PC-3 (cell line): Measurements from ENCODE around the gene MOV10. TPM values are rescaled to one million over a fixed set of nuclear protein-coding genes. Genes with fewer than 3 reads are reported as not detected.
A peak's percentile ranks its signal among the peaks of the same experiment; 100 is the strongest.

ENCODE experiments used
- ATAC-seq: fragments of 200-7000 bp; cut with Tn5 transposase; 2 replicates; pipeline ENCODE4 v1.9.1; 2020; ENCODE audit warnings: mild to moderate bottlenecking, moderate library complexity
- BruUV-seq: library from RNA; stranded (reverse); fragments of 400-500 nt; replicated peaks from 2 replicates; lab custom pipeline; 2021; lab: Mats Ljungman, UMichigan
- CTCF ChIA-PET: fragments of 300-600 bp; sonication (Branson Sonifier 250); formaldehyde crosslinking; loops from one replicate; lab custom pipeline; 2022; ENCODE audit warnings: antibody characterized with exemption; lab: Charles Lee
- POLR2A ChIA-PET: fragments of 300-600 bp; sonication (Branson Sonifier 250); formaldehyde crosslinking; loops from one replicate; lab custom pipeline; 2022; ENCODE audit warnings: antibody characterized with exemption; ENCODE audit not compliant: unreplicated experiment; lab: Charles Lee
- DNase-seq: peaks from one replicate; pipeline ENCODE4 v3.0.0-alpha.2; 2015
- H2AFZ ChIP-seq: fragments of 300-600 bp; sonication (generic); 2 replicates; pipeline ENCODE4 v1.6.0; 2016; ENCODE audit warnings: antibody characterized with exemption, low read length
- H3F3A ChIP-seq: fragments of 300-600 bp; sonication (generic); one replicate; pipeline ENCODE4 v1.6.0; 2017; ENCODE audit warnings: antibody characterized with exemption, low read length, control low read depth, mild to moderate bottlenecking; ENCODE audit not compliant: unreplicated experiment
- H3K27ac ChIP-seq: fragments of 300-600 bp; sonication (generic); 2 replicates; pipeline ENCODE4 v1.5.1; 2016; ENCODE audit warnings: mild to moderate bottlenecking, low read length
- H3K27me3 ChIP-seq: fragments of 300-600 bp; sonication (generic); 2 replicates; pipeline ENCODE4 v1.6.1; 2016; ENCODE audit warnings: low read length, mixed read lengths
- H3K36me3 ChIP-seq: fragments of 300-600 bp; sonication (generic); 2 replicates; pipeline ENCODE4 v1.6.1; 2016; ENCODE audit warnings: low read depth, mixed run types, low read length, mixed read lengths
- H3K4me1 ChIP-seq: fragments of 300-600 bp; sonication (generic); 2 replicates; pipeline ENCODE4 v1.5.1; 2016; ENCODE audit warnings: low read length; ENCODE audit not compliant: insufficient read depth
- H3K4me2 ChIP-seq: fragments of 300-600 bp; sonication (generic); 2 replicates; pipeline ENCODE4 v1.6.0; 2016; ENCODE audit warnings: low read length
- H3K4me3 ChIP-seq: fragments of 300-600 bp; sonication (generic); 2 replicates; pipeline ENCODE4 v1.5.1; 2016; ENCODE audit warnings: mild to moderate bottlenecking, low read length, mixed read lengths
- H3K79me2 ChIP-seq: fragments of 300-600 bp; sonication (generic); 2 replicates; pipeline ENCODE4 v1.6.1; 2017; ENCODE audit warnings: low read length, mixed read lengths
- H3K9ac ChIP-seq: fragments of 300-600 bp; sonication (generic); 2 replicates; pipeline ENCODE4 v1.6.0; 2016; ENCODE audit warnings: mild to moderate bottlenecking, low read length
- H3K9me2 ChIP-seq: fragments of 300-600 bp; sonication (generic); replicated peaks from 2 replicates; pipeline ENCODE4 v1.6.1; 2016; ENCODE audit warnings: mixed run types, low read length, mixed read lengths
- H3K9me3 ChIP-seq: fragments of 300-600 bp; sonication (generic); 2 replicates; pipeline ENCODE4 v1.6.1; 2016; ENCODE audit warnings: low read length, mixed read lengths
- H4K20me1 ChIP-seq: fragments of 300-600 bp; sonication (generic); 2 replicates; pipeline ENCODE4 v1.6.1; 2016; ENCODE audit warnings: low read length, mixed read lengths
- CTCF ChIP-seq: fragments of 300-600 bp; sonication (generic); conservative IDR thresholded peaks from 2 replicates; pipeline ENCODE4 v1.5.1; 2017; ENCODE audit warnings: antibody characterized with exemption, low read depth, mild to moderate bottlenecking, low read length
- EZH2 ChIP-seq: fragments of 300-600 bp; sonication (generic); IDR thresholded peaks from one replicate; pipeline ENCODE4 v1.6.1; 2017; ENCODE audit warnings: antibody characterized with exemption, mild to moderate bottlenecking, low read length; ENCODE audit not compliant: unreplicated experiment
- EZH2phosphoT487 ChIP-seq: fragments of 300-600 bp; sonication (generic); IDR thresholded peaks from 2 replicates; pipeline ENCODE4 v1.6.1; 2018; ENCODE audit warnings: mild to moderate bottlenecking, antibody characterized with exemption, low read length, borderline replicate concordance
- intact Hi-C: fragments of 100-400 bp; cut with micrococcal nuclease; formaldehyde crosslinking; loops from 2 replicates; pipeline ENCODE4 v1.9.0; 2023
- total RNA-seq: library from RNA; depleted of rRNA; stranded (reverse); fragments of >200 nt; gene quantifications from 2 replicates; pipeline ENCODE4 v1.2.3, GENCODE V29; 2014

Gene MOV10
- total RNA-seq, 1 experiment from 2014 or later = 68.5 TPM

DNA sequence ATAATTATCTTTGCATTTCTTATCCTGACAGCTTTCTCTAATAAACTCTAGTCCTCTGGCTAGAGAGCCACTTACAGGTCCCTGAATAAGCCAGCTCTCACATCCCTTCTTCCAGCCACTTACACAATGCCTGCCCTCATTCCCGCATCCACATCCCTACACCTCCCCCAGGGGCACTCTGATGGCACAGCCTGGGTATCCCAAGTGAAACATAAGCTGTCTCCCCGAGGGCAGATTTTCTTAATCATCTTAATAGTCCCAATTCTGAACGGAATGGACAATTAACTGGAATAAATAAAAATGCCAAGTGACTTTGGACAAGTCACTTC is 27.6 kb downstream of the MOV10 start:
- ChIA-PET CTCF (no interaction called here), POLR2A (no interaction called here)
- Histone ChIP-seq H3K4me2 (peak overlapping the region; percentile 75; the same call in 1 of the 2 replicates), H3K9me3 (no peaks in the 10 kb centered on the region), H3K4me3 (no peak overlapping the region), H3K9me2 (no peaks in the 10 kb centered on the region), H2AFZ (no peak overlapping the region), H3K79me2 (peaks cover 49% of the 10 kb centered on the region), H3K27me3 (no peaks in the 10 kb centered on the region), H3K9ac (no peak overlapping the region), H3K36me3 (peaks cover 16% of the 10 kb centered on the region; the same call in 1 of the 2 replicates), H3K27ac (no peak overlapping the region), H3K4me1 (peaks cover 63% of the 10 kb centered on the region), H4K20me1 (no peaks in the 10 kb centered on the region), H3F3A (peaks cover 3% of the 10 kb centered on the region)
- TF ChIP-seq EZH2phosphoT487 (no peak), CTCF (no peak), EZH2 (no peak)
- intact Hi-C loops = no loop called here
- no peak for DNase-seq
- ATAC-seq = no peak
- BruUV-seq = no TSS peak

DNA sequence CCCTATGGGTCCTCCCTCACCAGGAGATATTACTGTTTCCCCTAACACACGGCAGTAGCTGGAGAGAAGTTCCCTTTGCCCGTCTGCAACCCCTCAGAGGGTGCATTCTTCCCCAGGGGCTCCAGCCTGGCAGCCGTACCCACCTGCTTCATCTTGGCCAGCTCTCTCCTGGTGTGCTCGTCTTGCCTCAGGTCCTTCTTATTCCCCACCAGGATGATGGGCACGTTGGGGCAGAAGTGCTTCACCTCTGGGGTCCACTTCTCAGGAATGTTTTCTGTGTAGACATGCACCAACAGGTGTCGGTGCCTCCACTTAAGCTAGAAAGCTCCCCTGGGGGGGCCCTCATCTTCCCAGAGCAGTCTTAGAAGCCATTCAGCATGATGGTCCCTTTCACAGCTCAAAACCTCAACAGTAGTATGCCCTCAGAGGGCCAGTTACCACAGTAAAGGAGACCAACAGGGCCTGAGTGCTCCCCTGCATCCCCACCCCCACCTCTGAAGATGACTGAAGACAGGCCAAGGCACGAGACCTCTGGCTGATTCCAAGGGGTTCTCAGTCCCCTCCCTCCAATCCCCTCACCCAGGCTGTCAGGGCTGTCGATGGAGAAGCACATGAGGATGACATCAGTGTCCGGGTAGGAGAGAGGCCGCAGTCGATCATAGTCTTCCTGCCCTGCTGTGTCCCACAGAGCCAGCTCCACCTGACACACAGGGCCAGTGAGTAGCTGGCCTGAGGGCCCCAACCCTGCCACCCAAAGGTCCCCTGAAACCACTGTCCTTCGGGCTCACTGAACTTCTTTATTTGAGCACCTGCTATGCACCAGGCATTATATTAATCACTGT is 28.2 kb downstream of the MOV10 start:
- CTCF ChIA-PET = no interaction called here
- H3K4me1 ChIP-seq = peaks cover 66% of the 10 kb centered on the region
- H3K9me2 ChIP-seq = no peaks in the 10 kb centered on the region
- no peak overlapping the region; the same call in 1 of the 2 replicates for H3K4me2 ChIP-seq
- TF ChIP-seq EZH2phosphoT487 (no peak), CTCF (no peak), EZH2 (no peak)
- intact Hi-C loops = no loop called here
- H3K4me3 ChIP-seq = no peak overlapping the region
- no peak overlapping the region for H3K27ac ChIP-seq
- peaks cover 16% of the 10 kb centered on the region; the same call in 1 of the 2 replicates for H3K36me3 ChIP-seq
- BruUV-seq = no TSS peak
- DNase-seq (no peak), ATAC-seq (no peak)
- peaks cover 49% of the 10 kb centered on the region for H3K79me2 ChIP-seq
- no peaks in the 10 kb centered on the region for H3K9me3 ChIP-seq
- POLR2A ChIA-PET = no interaction called here
- no peak overlapping the region for H3K9ac ChIP-seq
- H3F3A ChIP-seq = peaks cover 3% of the 10 kb centered on the region
- no peak overlapping the region for H2AFZ ChIP-seq
- H4K20me1 ChIP-seq = no peaks in the 10 kb centered on the region
- no peaks in the 10 kb centered on the region for H3K27me3 ChIP-seq

DNA sequence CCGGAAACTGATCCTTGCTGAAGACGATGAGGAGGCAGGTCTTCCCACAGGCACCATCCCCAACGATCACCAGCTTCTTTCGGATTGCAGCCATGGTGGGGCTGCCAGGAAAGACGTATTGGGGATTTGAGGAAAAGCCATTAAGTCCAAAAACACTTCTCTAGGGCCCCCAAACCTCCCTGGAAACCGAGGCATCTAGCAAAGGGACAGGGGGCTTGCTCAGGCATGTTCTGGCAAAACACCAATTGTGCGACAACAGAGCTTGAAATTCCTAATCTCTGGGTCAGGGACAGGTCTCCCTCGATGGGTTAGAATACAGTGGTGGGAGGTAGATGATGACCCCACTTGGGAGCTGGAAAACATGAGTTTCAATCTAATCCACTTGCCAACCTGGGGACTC is 29.2 kb downstream of the MOV10 start:
- TF ChIP-seq CTCF (no peak), EZH2 (no peak), EZH2phosphoT487 (no peak)
- ATAC-seq (no peak), DNase-seq (no peak)
- H3K4me3 ChIP-seq = peak overlapping the region; percentile 97; the same call in 1 of the 2 replicates
- H3K9ac ChIP-seq = peak overlapping the region; percentile 97; the same call in 1 of the 2 replicates
- BruUV-seq = no TSS peak
- peak overlapping the region; percentile 97 for H3K27ac ChIP-seq
- H3K79me2 ChIP-seq = peaks cover 49% of the 10 kb centered on the region
- no peaks in the 10 kb centered on the region for H3K9me3 ChIP-seq
- peaks cover 74% of the 10 kb centered on the region for H3K4me1 ChIP-seq
- H4K20me1 ChIP-seq = no peaks in the 10 kb centered on the region
- no peaks in the 10 kb centered on the region for H3K27me3 ChIP-seq
- peak overlapping the region; percentile 98 for H3K4me2 ChIP-seq
- intact Hi-C loops = no loop called here
- H3K36me3 ChIP-seq = peaks cover 16% of the 10 kb centered on the region; the same call in 1 of the 2 replicates
- POLR2A ChIA-PET = no interaction called here
- CTCF ChIA-PET = interaction anchor here (0.7 kb wide), 1 partner anchor 27 kb away, joined by 4 read pairs; no protein-coding TSS in a partner anchor
- H3K9me2 ChIP-seq = no peaks in the 10 kb centered on the region
- H2AFZ ChIP-seq = no peak overlapping the region
- peaks cover 3% of the 10 kb centered on the region for H3F3A ChIP-seq
